ENCODE data around the gene ZNF337. TPM values are rescaled to one million over a fixed set of nuclear protein-coding genes. Genes with fewer than 3 reads are reported as not detected.

ZNF337 gene
- polyA plus RNA-seq, 3 donors = 2.1 to 12.0 (median 3.0) TPM

DNA sequence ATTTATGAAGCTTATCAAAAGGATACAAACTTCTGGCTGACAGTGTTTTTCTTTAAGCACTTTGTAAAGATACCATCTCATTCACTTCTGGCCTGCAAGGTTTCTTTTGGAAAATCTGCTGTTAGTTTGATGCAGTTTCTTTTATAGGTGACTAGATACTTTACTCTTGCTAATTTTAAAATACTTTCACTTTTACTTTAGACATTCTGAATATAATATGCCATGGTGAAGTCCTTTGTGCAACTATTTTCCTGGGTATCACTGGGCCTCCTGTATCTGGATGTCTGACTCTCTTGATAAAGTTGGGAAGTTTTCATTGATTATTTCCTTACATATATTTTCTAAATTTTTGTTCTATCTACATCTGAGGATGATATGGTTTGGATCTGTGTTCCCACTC lies 29.0 kb upstream of the ZNF337 start:
- no peak overlapping the region for H3K27ac ChIP-seq (ENCODE audit: low read depth in 1 of 2, low read length in 2 of 2)
- Mint-ChIP-seq H3K4me3 (no peak overlapping the region), H3K36me3 (no peaks in the 10 kb centered on the region)

DNA sequence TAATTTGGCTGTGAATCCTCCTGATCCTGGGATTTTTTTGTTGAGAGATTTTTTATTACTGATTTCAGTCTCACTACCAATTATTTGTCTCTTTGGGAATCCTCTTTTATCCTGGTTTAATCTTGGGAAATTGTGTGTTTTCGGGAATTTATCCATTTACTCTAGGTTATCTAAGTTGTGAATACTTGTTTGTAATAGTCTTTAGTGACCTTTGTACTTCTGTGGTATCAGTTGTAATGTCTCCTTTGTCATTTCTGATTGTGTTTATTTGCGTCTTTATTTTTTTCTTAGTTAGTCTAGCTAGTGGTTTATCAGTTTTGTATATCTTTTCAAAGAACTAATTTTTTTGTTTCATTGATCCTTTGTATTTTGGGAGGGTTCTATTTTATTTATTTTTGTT lies 27.3 kb upstream of the ZNF337 start:
- WGBS (ENCODE audit: insufficient coverage) = no CpG with 5 or more reads among the region's 2 CpGs
- no peaks in the 10 kb centered on the region for H4K20me1 ChIP-seq (ENCODE audit: insufficient read depth, low read length)
- peaks cover 28 to 58% (median 43%) of the 10 kb centered on the region in 7 donors for H3K9me3 Mint-ChIP-seq
- no peaks in the 10 kb centered on the region for H3K36me3 ChIP-seq (replicated peaks in 1 of 2; ENCODE audit: control insufficient read depth in 1 of 2, insufficient read depth in 2 of 2, low read length in 2 of 2)
- no peaks in the 10 kb centered on the region for H3K4me1 Mint-ChIP-seq
- TF ChIP-seq, protein P1, sequence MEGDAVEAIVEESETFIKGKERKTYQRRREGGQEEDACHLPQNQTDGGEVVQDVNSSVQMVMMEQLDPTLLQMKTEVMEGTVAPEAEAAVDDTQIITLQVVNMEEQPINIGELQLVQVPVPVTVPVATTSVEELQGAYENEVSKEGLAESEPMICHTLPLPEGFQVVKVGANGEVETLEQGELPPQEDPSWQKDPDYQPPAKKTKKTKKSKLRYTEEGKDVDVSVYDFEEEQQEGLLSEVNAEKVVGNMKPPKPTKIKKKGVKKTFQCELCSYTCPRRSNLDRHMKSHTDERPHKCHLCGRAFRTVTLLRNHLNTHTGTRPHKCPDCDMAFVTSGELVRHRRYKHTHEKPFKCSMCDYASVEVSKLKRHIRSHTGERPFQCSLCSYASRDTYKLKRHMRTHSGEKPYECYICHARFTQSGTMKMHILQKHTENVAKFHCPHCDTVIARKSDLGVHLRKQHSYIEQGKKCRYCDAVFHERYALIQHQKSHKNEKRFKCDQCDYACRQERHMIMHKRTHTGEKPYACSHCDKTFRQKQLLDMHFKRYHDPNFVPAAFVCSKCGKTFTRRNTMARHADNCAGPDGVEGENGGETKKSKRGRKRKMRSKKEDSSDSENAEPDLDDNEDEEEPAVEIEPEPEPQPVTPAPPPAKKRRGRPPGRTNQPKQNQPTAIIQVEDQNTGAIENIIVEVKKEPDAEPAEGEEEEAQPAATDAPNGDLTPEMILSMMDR (IDR thresholded peaks at IDR 0.05) = no peak
- no peaks in the 10 kb centered on the region for H3K4me1 ChIP-seq (ENCODE audit: control insufficient read depth in 1 of 2, insufficient read depth in 2 of 2, low read length in 2 of 2)
- intact Hi-C loops (cut with micrococcal nuclease) = no loop called here
- H3K27ac ChIP-seq (ENCODE audit: low read depth in 1 of 2, low read length in 2 of 2) = no peak overlapping the region
- no peaks in the 10 kb centered on the region for H3K79me2 ChIP-seq (ENCODE audit: insufficient read depth, low read length)
- H3K27me3 Mint-ChIP-seq (ENCODE audit: low read depth in 3 of 3) = no peaks in the 10 kb centered on the region
- H3K4me3 Mint-ChIP-seq = no peak overlapping the region
- no peak overlapping the region for H3K4me2 ChIP-seq (replicated peaks; ENCODE audit: extremely low read depth, low read length, poor library complexity, severe bottlenecking)
- H3K9me3 ChIP-seq (replicated peaks in 1 of 2; ENCODE audit: control insufficient read depth in 1 of 2, insufficient read depth in 1 of 2, low read length in 2 of 2) = peaks cover 25 to 41% of the 10 kb centered on the region in 2 donors
- H2AFZ ChIP-seq (ENCODE audit: insufficient read depth, low read depth, low read length, poor library complexity, severe bottlenecking) = no peak overlapping the region
- no peak overlapping the region for H3K4me3 ChIP-seq (replicated peaks in 1 of 3; ENCODE audit: low read depth in 2 of 3, low read length in 3 of 3)
- no peak for DNase-seq
- peaks cover 0 to 7% of the 10 kb centered on the region in 2 donors for H3K36me3 Mint-ChIP-seq
- no peaks in the 10 kb centered on the region for H3K27me3 ChIP-seq (ENCODE audit: control insufficient read depth in 2 of 2, insufficient read depth in 2 of 2, low read length in 2 of 2)
- no peak overlapping the region for H3K27ac Mint-ChIP-seq
- no peak overlapping the region for H3K9ac ChIP-seq (ENCODE audit: insufficient read depth, low read length, poor library complexity, severe bottlenecking)

More for the DNA sequence above, 29.0 kb upstream of the ZNF337 start:
- Mint-ChIP-seq H3K4me1 (no peaks in the 10 kb centered on the region), H3K27me3 (ENCODE audit: low read depth in 3 of 3) (no peaks in the 10 kb centered on the region), H3K9me3 (peaks cover 18 to 43% (median 30%) of the 10 kb centered on the region in 7 donors), H3K27ac (no peak overlapping the region)
- DNase-seq = no peak
- Histone ChIP-seq H3K4me2 (replicated peaks; ENCODE audit: extremely low read depth, low read length, poor library complexity, severe bottlenecking) (no peak overlapping the region), H2AFZ (ENCODE audit: insufficient read depth, low read depth, low read length, poor library complexity, severe bottlenecking) (no peak overlapping the region), H3K4me3 (replicated peaks in 1 of 3; ENCODE audit: low read depth in 2 of 3, low read length in 3 of 3) (no peak overlapping the region), H3K9ac (ENCODE audit: insufficient read depth, low read length, poor library complexity, severe bottlenecking) (no peak overlapping the region), H4K20me1 (ENCODE audit: insufficient read depth, low read length) (no peaks in the 10 kb centered on the region), H3K79me2 (ENCODE audit: insufficient read depth, low read length) (no peaks in the 10 kb centered on the region), H3K9me3 (replicated peaks in 1 of 2; ENCODE audit: control insufficient read depth in 1 of 2, insufficient read depth in 1 of 2, low read length in 2 of 2) (peaks cover 9 to 30% of the 10 kb centered on the region in 2 donors), H3K27me3 (ENCODE audit: control insufficient read depth in 2 of 2, insufficient read depth in 2 of 2, low read length in 2 of 2) (no peaks in the 10 kb centered on the region), H3K4me1 (ENCODE audit: control insufficient read depth in 1 of 2, insufficient read depth in 2 of 2, low read length in 2 of 2) (no peaks in the 10 kb centered on the region), H3K36me3 (replicated peaks in 1 of 2; ENCODE audit: control insufficient read depth in 1 of 2, insufficient read depth in 2 of 2, low read length in 2 of 2) (no peaks in the 10 kb centered on the region)
- intact Hi-C loops (cut with micrococcal nuclease) = no loop called here
- TF ChIP-seq, protein P1 (IDR thresholded peaks at IDR 0.05) = no peak

Measured in CD14-positive monocyte (primary cell).